ENCODE data around the gene PRR13. TPM values are rescaled to one million over a fixed set of nuclear protein-coding genes. Genes with fewer than 3 reads are reported as not detected.

PRR13 gene
- polyA plus RNA-seq, 1 donor from 2014 or later, result 6.4 TPM

DNA sequence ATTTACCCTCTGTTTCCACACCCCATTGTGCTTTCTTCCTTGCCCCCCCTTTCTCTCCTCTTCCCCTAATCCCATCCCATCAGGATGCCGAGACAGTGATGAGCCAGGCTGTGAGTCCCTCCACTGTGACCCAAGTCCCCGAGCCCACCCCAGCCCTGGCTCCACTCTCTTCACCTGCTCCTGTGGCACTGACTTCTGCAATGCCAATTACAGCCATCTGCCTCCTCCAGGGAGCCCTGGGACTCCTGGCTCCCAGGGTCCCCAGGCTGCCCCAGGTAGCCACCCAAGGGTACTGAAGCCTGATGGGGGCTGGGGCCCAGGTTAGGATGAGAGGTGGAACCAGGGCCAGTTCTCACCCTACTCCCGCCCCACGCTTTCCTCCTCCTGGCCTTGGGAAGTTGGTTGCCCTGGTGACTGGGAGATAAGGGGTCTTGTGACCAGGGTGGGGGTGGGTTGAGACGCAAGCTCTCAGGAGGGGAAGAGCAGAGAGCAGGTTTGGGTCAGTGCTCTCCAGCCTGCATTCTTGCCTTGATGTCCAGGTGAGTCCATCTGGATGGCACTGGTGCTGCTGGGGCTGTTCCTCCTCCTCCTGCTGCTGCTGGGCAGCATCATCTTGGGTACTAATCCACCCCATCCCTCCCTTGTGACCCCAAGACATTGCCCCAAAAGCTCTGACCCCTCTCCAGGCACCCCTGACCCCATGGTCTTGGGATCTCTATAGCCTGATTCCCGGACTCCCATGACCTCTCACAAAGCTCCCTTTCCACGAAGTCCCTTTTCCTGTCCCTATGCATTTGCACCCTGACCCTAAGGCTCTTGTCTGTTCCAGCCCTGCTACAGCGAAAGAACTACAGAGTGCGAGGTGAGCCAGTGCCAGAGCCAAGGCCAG lies 16.7 kb upstream of the PRR13 start:
- Histone ChIP-seq H3K9me3 (ENCODE audit: low read length) (no peaks in the 10 kb centered on the region), H2AFZ (ENCODE audit: low read depth, low read length) (no peak overlapping the region), H3K27ac (ENCODE audit: low read length) (no peak overlapping the region), H3K79me2 (replicated peaks; ENCODE audit: insufficient read depth, low read length) (no peaks in the 10 kb centered on the region), H3K36me3 (ENCODE audit: insufficient read depth, low read length) (no peaks in the 10 kb centered on the region), H4K20me1 (ENCODE audit: insufficient read depth) (no peaks in the 10 kb centered on the region), H3K9ac (ENCODE audit: low read length) (no peak overlapping the region), H3K27me3 (ENCODE audit: insufficient read depth, low read depth, low read length) (no peaks in the 10 kb centered on the region), H3F3A (ENCODE audit: insufficient read depth, low read length, poor library complexity, severe bottlenecking) (no peaks in the 10 kb centered on the region), H3K4me2 (ENCODE audit: low read length) (no peak overlapping the region), H3K4me3 (ENCODE audit: low read length) (no peak overlapping the region), H3K9me2 (ENCODE audit: insufficient read depth, low read length) (no peaks in the 10 kb centered on the region)
- TF ChIP-seq EP300 (conservative IDR thresholded peaks at IDR 0.05; ENCODE audit: poor library complexity, severe bottlenecking) (no peak), SMC3 (conservative IDR thresholded peaks at IDR 0.05; ENCODE audit: poor library complexity) (no peak)

DNA sequence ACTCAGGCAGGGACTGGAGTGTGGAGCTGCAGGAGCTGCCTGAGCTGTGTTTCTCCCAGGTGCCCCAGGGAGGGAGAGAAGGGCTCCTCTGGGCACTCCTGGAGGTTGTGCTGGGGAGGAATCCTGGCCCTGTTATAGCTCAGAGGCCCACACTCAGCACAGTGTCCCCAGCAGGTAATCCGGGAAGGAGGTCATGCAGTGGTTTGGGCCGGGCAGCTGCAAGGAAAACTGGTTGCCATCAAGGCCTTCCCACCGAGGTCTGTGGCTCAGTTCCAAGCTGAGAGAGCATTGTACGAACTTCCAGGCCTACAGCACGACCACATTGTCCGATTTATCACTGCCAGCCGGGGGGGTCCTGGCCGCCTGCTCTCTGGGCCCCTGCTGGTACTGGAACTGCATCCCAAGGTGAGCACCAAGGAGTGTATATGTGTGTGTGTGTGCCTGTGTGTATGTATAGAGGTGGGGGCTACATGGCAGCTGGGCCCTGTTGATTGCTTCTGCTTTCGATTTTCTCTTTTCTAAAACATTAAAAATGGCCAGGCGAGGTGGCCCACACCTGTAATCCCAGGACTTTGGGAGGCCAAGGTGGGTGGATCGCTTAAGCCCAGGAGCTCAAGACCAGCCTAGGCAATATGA lies 15.9 kb upstream of the PRR13 start:
- Histone ChIP-seq H4K20me1 (ENCODE audit: insufficient read depth) (no peaks in the 10 kb centered on the region), H3K27ac (ENCODE audit: low read length) (no peak overlapping the region), H3K79me2 (replicated peaks; ENCODE audit: insufficient read depth, low read length) (no peaks in the 10 kb centered on the region), H3K9ac (ENCODE audit: low read length) (no peak overlapping the region), H3K9me3 (ENCODE audit: low read length) (no peaks in the 10 kb centered on the region), H3K36me3 (ENCODE audit: insufficient read depth, low read length) (no peaks in the 10 kb centered on the region), H2AFZ (ENCODE audit: low read depth, low read length) (no peak overlapping the region), H3F3A (ENCODE audit: insufficient read depth, low read length, poor library complexity, severe bottlenecking) (no peaks in the 10 kb centered on the region), H3K4me3 (ENCODE audit: low read length) (no peak overlapping the region), H3K9me2 (ENCODE audit: insufficient read depth, low read length) (no peaks in the 10 kb centered on the region), H3K4me2 (ENCODE audit: low read length) (no peak overlapping the region), H3K27me3 (ENCODE audit: insufficient read depth, low read depth, low read length) (no peaks in the 10 kb centered on the region)
- TF ChIP-seq POLR2AphosphoS5 (IDR thresholded peaks at IDR 0.05), result no peak
- no peak for TF ChIP-seq REST (IDR thresholded peaks at IDR 0.05; ENCODE audit: borderline replicate concordance)
- TF ChIP-seq RAD21 (conservative IDR thresholded peaks at IDR 0.05), result no peak
- TF ChIP-seq EZH2 (IDR thresholded peaks at IDR 0.05; ENCODE audit: borderline replicate concordance, insufficient read depth, low read length, poor library complexity, severe bottlenecking), result no peak
- TF ChIP-seq, protein P1, sequence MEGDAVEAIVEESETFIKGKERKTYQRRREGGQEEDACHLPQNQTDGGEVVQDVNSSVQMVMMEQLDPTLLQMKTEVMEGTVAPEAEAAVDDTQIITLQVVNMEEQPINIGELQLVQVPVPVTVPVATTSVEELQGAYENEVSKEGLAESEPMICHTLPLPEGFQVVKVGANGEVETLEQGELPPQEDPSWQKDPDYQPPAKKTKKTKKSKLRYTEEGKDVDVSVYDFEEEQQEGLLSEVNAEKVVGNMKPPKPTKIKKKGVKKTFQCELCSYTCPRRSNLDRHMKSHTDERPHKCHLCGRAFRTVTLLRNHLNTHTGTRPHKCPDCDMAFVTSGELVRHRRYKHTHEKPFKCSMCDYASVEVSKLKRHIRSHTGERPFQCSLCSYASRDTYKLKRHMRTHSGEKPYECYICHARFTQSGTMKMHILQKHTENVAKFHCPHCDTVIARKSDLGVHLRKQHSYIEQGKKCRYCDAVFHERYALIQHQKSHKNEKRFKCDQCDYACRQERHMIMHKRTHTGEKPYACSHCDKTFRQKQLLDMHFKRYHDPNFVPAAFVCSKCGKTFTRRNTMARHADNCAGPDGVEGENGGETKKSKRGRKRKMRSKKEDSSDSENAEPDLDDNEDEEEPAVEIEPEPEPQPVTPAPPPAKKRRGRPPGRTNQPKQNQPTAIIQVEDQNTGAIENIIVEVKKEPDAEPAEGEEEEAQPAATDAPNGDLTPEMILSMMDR (IDR thresholded peaks at IDR 0.05; ENCODE audit: poor library complexity, severe bottlenecking), result no peak
- no peak for TF ChIP-seq EP300 (conservative IDR thresholded peaks at IDR 0.05; ENCODE audit: poor library complexity, severe bottlenecking)

All from neural cell (in vitro differentiated cells).